Measurements from ENCODE around the gene TTC33.

DNA sequence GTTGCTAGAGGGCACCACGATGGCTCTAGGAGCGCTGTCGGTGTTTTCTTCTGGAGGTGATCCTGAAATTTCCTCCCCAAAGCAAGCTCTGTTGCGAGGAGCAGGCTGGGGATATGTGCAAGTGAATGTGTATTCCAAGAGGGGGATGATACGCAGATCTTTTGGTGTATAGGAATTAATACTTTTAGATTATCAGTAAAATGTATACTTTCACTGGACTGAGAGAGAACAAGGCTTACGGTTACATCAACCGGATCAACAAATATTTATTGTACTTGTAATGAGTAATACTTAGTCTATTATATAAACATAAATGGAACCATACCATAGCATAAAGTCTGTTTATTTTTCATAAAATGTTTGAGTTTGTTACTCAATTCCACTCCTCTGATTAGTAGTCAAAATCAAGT lies 43.0 kb upstream of the TTC33 start:
- TF ChIP-seq ZNF274 (IDR thresholded peaks at IDR 0.05; ENCODE audit: low read depth, low read length) = no peak
- no peak for TF ChIP-seq YY1 (IDR thresholded peaks at IDR 0.05; ENCODE audit: insufficient read depth, insufficient read length)
- TF ChIP-seq SUZ12 (IDR thresholded peaks at IDR 0.05; ENCODE audit: extremely low read depth, insufficient read depth, insufficient read length) = no peak

All from NT2/D1 (cell line).